Measurements from ENCODE around the gene ARMH4. TPM values are rescaled to one million over a fixed set of nuclear protein-coding genes. Genes with fewer than 3 reads are reported as not detected.

Gene ARMH4
- total and polyA plus RNA-seq, 4 donors, result 0.38 to 3.2 (median 0.54) TPM

DNA sequence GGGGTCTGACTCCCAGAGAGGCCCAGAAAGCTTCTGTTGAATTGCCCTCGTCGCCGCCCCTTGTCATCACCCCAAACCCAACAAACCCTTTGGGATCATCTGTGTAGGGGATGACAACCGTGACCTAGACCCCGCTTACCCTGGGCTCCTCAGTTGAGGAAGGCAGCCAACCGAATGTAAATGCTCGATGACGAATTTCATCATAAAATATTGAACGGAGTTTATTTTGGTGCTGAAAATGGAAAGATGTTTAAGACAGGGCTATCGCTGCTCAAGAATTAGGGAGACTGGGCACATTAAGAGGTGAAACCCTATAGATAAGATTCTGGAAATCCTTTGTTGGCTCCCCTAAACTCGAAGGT lies 48.4 kb upstream of the ARMH4 start (continued):
- TF ChIP-seq HNF4G (IDR thresholded peaks at IDR 0.05), result no peak
- no peak for TF ChIP-seq RXRA (IDR thresholded peaks at IDR 0.05)
- no peak for TF ChIP-seq RAD21 (IDR thresholded peaks at IDR 0.05)
- no peak for TF ChIP-seq HNF4A (conservative IDR thresholded peaks at IDR 0.05)

DNA sequence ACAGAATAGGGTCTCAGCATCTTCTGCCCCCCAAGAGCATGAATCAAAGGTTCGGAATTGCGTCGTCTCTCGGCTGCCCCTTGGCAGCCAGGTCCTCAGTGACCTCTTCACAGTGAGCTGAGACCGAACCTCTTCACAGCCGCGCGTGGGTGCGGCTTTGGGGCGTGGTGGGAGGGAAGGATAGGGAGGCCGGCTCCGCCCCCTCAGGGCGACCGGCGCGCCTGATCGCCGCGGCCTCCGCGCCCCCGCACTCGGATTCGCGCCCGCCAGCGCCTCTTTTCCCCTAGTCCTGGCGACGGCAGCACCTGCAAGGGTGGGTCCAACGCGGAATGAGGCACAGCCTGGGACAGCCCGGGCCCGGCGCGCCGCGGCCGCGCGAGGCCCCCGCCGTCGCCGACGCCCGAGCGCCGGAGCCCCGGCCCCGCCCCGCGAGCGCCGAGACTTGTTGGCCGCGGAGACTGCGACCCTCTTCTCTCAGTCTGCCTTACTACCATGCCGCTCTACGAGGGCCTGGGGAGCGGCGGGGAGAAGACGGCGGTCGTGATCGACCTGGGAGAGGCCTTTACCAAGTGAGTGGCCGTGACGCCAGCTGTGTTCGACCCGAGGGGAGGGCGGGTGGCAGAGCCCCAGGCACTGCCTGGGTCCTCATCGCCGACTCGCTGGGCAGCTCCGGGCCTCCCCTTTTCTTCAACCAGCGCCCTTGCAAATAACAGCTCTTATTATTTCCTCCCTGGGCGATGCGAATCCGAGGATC lies 47.9 kb upstream of the ARMH4 start, which contains the start of gene ACTR10:
Gene ACTR10 (plus strand): TSS at position 424 of the 754 bp plus-strand sequence. CDS start 69 bp downstream, at position 493.
- peaks cover 5 to 21% (median 12%) of the 10 kb centered on the region in 4 donors for H3K4me1 ChIP-seq (ENCODE audit: control insufficient read depth in 4 of 4, insufficient read depth in 4 of 4, low read length in 3 of 4)
- H3K27ac ChIP-seq (ENCODE audit: low read depth in 1 of 2, low read length in 2 of 2), result peak within 1 kb of the TSS; percentile 47 to 88
- no peaks in the 10 kb centered on the region for H3K36me3 ChIP-seq (ENCODE audit: control insufficient read depth in 4 of 4, insufficient read depth in 3 of 4, low read depth in 1 of 4, low read length in 3 of 4)
- H3K9ac ChIP-seq (ENCODE audit: low read depth in 1 of 2, low read length in 2 of 2), result peak within 1 kb of the TSS; percentile 86 to 92
- H3K27me3 ChIP-seq (ENCODE audit: control insufficient read depth in 4 of 4, insufficient read depth in 4 of 4, low read length in 3 of 4), result no peaks in the 10 kb centered on the region
- TF ChIP-seq SP1 (IDR thresholded peaks at IDR 0.05), result peak; percentile 56
- TF ChIP-seq FOXA1 (IDR thresholded peaks at IDR 0.05), result peak; percentile 10
- peak; percentile 16 to 29 for TF ChIP-seq RAD21 (IDR thresholded peaks at IDR 0.05)
- TF ChIP-seq, protein P1, sequence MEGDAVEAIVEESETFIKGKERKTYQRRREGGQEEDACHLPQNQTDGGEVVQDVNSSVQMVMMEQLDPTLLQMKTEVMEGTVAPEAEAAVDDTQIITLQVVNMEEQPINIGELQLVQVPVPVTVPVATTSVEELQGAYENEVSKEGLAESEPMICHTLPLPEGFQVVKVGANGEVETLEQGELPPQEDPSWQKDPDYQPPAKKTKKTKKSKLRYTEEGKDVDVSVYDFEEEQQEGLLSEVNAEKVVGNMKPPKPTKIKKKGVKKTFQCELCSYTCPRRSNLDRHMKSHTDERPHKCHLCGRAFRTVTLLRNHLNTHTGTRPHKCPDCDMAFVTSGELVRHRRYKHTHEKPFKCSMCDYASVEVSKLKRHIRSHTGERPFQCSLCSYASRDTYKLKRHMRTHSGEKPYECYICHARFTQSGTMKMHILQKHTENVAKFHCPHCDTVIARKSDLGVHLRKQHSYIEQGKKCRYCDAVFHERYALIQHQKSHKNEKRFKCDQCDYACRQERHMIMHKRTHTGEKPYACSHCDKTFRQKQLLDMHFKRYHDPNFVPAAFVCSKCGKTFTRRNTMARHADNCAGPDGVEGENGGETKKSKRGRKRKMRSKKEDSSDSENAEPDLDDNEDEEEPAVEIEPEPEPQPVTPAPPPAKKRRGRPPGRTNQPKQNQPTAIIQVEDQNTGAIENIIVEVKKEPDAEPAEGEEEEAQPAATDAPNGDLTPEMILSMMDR (IDR thresholded peaks at IDR 0.05; ENCODE audit: low read depth, low read length, missing input control), result no peak
- TF ChIP-seq EGR1 (IDR thresholded peaks at IDR 0.05; ENCODE audit: low read depth in 2 of 2), result peak in 1 of 2 donors; percentile 97
- no peak for TF ChIP-seq JUND (IDR thresholded peaks at IDR 0.05)
- H3K9me3 ChIP-seq (ENCODE audit: control insufficient read depth in 4 of 4, low read length in 3 of 4), result no peaks in the 10 kb centered on the region
- under 1% methylated on average over 78 of the region's 78 CpGs for WGBS
- DNase-seq (ENCODE audit: low spot score), result peak; percentile 91
- H3K4me3 ChIP-seq (ENCODE audit: low read depth in 1 of 3, low read length in 3 of 3), result peak within 1 kb of the TSS; percentile 78 to 88 (median 86)

DNA sequence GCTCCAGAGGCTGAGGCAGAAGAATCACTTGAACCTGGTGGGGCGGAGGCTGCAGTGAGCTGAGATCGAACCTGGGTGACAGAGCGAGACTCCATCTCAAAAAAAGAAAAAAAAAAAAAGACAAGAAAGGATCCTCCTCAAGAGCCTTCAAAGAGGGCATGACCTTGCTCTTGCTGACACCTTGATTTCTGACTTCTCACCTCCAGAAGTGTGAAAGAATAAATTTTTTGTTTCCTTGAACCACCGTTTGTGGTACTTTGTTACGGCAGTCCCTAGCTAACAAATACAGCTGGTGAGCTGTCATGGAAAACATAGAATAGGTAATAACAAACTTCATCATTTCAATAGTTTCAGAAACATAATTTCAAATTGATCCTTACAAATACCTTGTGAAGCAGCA lies 46.1 kb upstream of the ARMH4 start:
- 88% methylated on average over 5 of the region's 5 CpGs for WGBS
- TF ChIP-seq JUND (IDR thresholded peaks at IDR 0.05), result no peak
- TF ChIP-seq, protein P2, sequence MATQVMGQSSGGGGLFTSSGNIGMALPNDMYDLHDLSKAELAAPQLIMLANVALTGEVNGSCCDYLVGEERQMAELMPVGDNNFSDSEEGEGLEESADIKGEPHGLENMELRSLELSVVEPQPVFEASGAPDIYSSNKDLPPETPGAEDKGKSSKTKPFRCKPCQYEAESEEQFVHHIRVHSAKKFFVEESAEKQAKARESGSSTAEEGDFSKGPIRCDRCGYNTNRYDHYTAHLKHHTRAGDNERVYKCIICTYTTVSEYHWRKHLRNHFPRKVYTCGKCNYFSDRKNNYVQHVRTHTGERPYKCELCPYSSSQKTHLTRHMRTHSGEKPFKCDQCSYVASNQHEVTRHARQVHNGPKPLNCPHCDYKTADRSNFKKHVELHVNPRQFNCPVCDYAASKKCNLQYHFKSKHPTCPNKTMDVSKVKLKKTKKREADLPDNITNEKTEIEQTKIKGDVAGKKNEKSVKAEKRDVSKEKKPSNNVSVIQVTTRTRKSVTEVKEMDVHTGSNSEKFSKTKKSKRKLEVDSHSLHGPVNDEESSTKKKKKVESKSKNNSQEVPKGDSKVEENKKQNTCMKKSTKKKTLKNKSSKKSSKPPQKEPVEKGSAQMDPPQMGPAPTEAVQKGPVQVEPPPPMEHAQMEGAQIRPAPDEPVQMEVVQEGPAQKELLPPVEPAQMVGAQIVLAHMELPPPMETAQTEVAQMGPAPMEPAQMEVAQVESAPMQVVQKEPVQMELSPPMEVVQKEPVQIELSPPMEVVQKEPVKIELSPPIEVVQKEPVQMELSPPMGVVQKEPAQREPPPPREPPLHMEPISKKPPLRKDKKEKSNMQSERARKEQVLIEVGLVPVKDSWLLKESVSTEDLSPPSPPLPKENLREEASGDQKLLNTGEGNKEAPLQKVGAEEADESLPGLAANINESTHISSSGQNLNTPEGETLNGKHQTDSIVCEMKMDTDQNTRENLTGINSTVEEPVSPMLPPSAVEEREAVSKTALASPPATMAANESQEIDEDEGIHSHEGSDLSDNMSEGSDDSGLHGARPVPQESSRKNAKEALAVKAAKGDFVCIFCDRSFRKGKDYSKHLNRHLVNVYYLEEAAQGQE (IDR thresholded peaks at IDR 0.05), result no peak
- TF ChIP-seq HNF4A (conservative IDR thresholded peaks at IDR 0.05), result no peak
- TF ChIP-seq GABPA (IDR thresholded peaks at IDR 0.05 in 1 of 2, conservative IDR thresholded peaks at IDR 0.05 in 1 of 2), result no peak
- no peak for TF ChIP-seq FOXA1 (IDR thresholded peaks at IDR 0.05)
- no peak for TF ChIP-seq EGR1 (IDR thresholded peaks at IDR 0.05; ENCODE audit: low read depth in 2 of 2)
- TF ChIP-seq RXRA (IDR thresholded peaks at IDR 0.05), result no peak
- TF ChIP-seq TAF1 (conservative IDR thresholded peaks at IDR 0.05), result no peak
- no peak for TF ChIP-seq HNF4G (IDR thresholded peaks at IDR 0.05)
- no peak for TF ChIP-seq NR2F2 (IDR thresholded peaks at IDR 0.05)
- TF ChIP-seq, protein P3, sequence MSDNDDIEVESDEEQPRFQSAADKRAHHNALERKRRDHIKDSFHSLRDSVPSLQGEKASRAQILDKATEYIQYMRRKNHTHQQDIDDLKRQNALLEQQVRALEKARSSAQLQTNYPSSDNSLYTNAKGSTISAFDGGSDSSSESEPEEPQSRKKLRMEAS (IDR thresholded peaks at IDR 0.05), result no peak
- TF ChIP-seq, protein P4, sequence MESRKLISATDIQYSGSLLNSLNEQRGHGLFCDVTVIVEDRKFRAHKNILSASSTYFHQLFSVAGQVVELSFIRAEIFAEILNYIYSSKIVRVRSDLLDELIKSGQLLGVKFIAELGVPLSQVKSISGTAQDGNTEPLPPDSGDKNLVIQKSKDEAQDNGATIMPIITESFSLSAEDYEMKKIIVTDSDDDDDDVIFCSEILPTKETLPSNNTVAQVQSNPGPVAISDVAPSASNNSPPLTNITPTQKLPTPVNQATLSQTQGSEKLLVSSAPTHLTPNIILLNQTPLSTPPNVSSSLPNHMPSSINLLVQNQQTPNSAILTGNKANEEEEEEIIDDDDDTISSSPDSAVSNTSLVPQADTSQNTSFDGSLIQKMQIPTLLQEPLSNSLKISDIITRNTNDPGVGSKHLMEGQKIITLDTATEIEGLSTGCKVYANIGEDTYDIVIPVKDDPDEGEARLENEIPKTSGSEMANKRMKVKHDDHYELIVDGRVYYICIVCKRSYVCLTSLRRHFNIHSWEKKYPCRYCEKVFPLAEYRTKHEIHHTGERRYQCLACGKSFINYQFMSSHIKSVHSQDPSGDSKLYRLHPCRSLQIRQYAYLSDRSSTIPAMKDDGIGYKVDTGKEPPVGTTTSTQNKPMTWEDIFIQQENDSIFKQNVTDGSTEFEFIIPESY (IDR thresholded peaks at IDR 0.05), result no peak
- no peak for TF ChIP-seq YY1 (IDR thresholded peaks at IDR 0.05)
- TF ChIP-seq, protein P5, sequence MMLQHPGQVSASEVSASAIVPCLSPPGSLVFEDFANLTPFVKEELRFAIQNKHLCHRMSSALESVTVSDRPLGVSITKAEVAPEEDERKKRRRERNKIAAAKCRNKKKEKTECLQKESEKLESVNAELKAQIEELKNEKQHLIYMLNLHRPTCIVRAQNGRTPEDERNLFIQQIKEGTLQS (IDR thresholded peaks at IDR 0.05), result no peak
- TF ChIP-seq RAD21 (IDR thresholded peaks at IDR 0.05), result no peak
- TF ChIP-seq SP1 (IDR thresholded peaks at IDR 0.05), result no peak

More for the DNA sequence above, 46.1 kb upstream of the ARMH4 start:
- H3K27ac ChIP-seq (ENCODE audit: low read depth in 1 of 2, low read length in 2 of 2), result no peak overlapping the region
- no peaks in the 10 kb centered on the region for H3K36me3 ChIP-seq (ENCODE audit: control insufficient read depth in 4 of 4, insufficient read depth in 3 of 4, low read depth in 1 of 4, low read length in 3 of 4)
- H3K27me3 ChIP-seq (ENCODE audit: control insufficient read depth in 4 of 4, insufficient read depth in 4 of 4, low read length in 3 of 4), result no peaks in the 10 kb centered on the region
- H3K4me1 ChIP-seq (ENCODE audit: control insufficient read depth in 4 of 4, insufficient read depth in 4 of 4, low read length in 3 of 4), result peaks cover 5 to 24% (median 12%) of the 10 kb centered on the region in 4 donors
- DNase-seq (ENCODE audit: low spot score), result no peak
- H3K4me3 ChIP-seq (ENCODE audit: low read depth in 1 of 3, low read length in 3 of 3), result no peak overlapping the region
- no peak overlapping the region for H3K9ac ChIP-seq (ENCODE audit: low read depth in 1 of 2, low read length in 2 of 2)
- no peaks in the 10 kb centered on the region for H3K9me3 ChIP-seq (ENCODE audit: control insufficient read depth in 4 of 4, low read length in 3 of 4)

Measured in liver (tissue), 9 donors.